HG03135 (cell line): ENCODE results near the gene GPR137.

Experiments used
- ATAC-seq: cut with Tn5 transposase; IDR thresholded peaks from one replicate; pipeline ENCODE4 v1.9.1; 2021; ENCODE audit warnings: mild to moderate bottlenecking, moderate library complexity; ENCODE audit not compliant: unreplicated experiment

The GPR137 gene

GRCh38 chr11:64248578-64248977, 37.1 kb upstream of the GPR137 start:
- no peak for ATAC-seq

- no peak for ATAC-seq
Observed at GRCh38 chr11:64249038-64249437, 36.6 kb upstream of the GPR137 start.

- no peak for ATAC-seq
Observed at GRCh38 chr11:64249563-64250414, 35.9 kb upstream of the GPR137 start.

GRCh38 chr11:64250415-64251015, 35.1 kb upstream of the GPR137 start:
- ATAC-seq: no peak

- no peak for ATAC-seq
Observed at GRCh38 chr11:64251016-64251752, 34.5 kb upstream of the GPR137 start, which contains the start of gene PLCB3. Gene PLCB3, plus strand, starts transcription at chr11:64251530. Its CDS starts 120 bp downstream, at chr11:64251650.

GRCh38 chr11:64251753-64252002, 34.0 kb upstream of the GPR137 start:
- ATAC-seq: no peak

GRCh38 chr11:64252003-64252872, 33.4 kb upstream of the GPR137 start:
- no peak for ATAC-seq

GRCh38 chr11:64253043-64253442, 32.6 kb upstream of the GPR137 start:
- no peak for ATAC-seq

GRCh38 chr11:64253481-64253880, 32.2 kb upstream of the GPR137 start:
- ATAC-seq: no peak

GRCh38 chr11:64254326-64254725, 31.3 kb upstream of the GPR137 start:
- no peak for ATAC-seq

GRCh38 chr11:64255135-64256128, 30.2 kb upstream of the GPR137 start:
- ATAC-seq: no peak

- ATAC-seq: no peak
Observed at GRCh38 chr11:64256300-64256699, 29.3 kb upstream of the GPR137 start.

- no peak for ATAC-seq
Observed at GRCh38 chr11:64258356-64258755, 27.3 kb upstream of the GPR137 start.

- no peak for ATAC-seq
Observed at GRCh38 chr11:64258946-64259532, 26.6 kb upstream of the GPR137 start.

- ATAC-seq: no peak
Observed at GRCh38 chr11:64259533-64260067, 26.0 kb upstream of the GPR137 start.

GRCh38 chr11:64260147-64260708, 25.4 kb upstream of the GPR137 start:
- ATAC-seq: no peak

GRCh38 chr11:64261556-64262080, 24.0 kb upstream of the GPR137 start:
- no peak for ATAC-seq

GRCh38 chr11:64262271-64263002, 23.2 kb upstream of the GPR137 start:
- ATAC-seq: no peak
